Stimulated activated CD4-positive, alpha-beta T cell treated with anti-CD3 and anti-CD28 coated beads, TNF-alpha, amount 100 ng/mL, for 24 hours (primary cell): ENCODE data around the gene SNAP25.
A peak's percentile ranks its signal among the peaks of the same experiment; 100 is the strongest.

ENCODE experiments used
- DNase-seq, 3 experiments: peaks; one replicate each; pipeline ENCODE4 v3.0.0-alpha.2; 2020; ENCODE audit warnings: low read depth in 3 of 3

The SNAP25 gene

DNA sequence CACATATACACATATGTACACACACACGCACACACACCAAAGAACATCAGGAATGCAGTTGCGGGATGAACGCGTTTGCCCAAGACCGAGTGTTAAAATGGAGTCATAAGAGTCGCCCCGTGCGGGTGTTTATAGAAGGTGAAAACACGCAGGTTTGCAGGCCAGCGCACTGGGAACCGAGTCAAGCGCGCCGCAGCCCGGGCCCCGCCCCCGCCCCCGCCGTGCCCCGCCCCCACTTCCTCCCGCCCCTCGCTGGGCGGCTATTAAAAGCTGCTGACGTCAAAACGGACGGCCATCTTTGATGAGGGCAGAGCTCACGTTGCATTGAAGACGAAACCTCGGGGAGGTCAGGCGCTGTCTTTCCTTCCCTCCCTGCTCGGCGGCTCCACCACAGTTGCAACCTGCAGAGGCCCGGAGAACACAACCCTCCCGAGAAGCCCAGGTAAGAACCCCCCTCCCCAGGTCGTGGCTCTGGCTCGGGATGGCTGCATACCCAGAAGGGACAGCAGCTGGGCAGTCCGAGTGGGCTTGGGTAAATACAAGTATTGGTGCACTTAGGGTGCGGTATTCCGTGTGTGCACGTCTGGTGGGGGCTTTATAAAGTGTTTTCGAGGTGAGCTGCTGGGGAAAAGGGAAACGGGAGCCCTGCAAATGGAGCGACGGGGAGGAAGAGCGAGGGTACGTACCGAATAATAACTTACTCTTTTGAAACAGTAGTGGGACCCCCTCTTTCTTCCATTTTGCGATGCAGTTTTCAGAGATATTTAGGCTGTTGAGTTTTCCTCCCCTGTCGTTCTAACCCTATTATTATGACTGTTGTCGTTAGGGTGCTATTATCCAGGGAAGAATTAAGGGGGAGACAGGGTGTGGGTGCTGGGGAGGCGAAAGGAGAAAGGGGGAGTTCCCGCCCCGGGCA is at the start of gene SNAP25:
Gene SNAP25, plus strand, starts transcription at position 295 of the 916 bp plus-strand sequence. CDS start 56,662 bp downstream, outside the sequence.
- peak in 1 of 3 experiments; percentile 33 for DNase-seq

DNA sequence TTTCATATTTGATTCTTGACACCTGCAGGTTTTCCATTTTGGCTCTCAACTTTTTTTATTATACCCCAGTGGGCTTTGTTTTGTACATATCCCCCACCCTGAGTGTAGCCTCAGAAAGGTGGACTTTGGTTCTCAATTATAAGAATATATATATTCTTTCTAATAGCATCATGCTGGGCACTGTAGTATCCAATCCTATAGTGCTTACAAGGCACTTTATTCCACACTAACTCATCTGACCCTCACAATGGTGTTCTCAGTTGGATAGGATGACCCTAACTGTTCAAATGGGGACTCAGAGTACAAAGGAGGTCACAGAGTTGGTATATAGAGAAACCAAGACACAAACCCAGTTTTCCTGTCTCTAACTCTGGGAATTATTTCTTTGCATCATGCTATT is 48.9 kb upstream of the SNAP25 start:
- DNase-seq, result no peak

DNA sequence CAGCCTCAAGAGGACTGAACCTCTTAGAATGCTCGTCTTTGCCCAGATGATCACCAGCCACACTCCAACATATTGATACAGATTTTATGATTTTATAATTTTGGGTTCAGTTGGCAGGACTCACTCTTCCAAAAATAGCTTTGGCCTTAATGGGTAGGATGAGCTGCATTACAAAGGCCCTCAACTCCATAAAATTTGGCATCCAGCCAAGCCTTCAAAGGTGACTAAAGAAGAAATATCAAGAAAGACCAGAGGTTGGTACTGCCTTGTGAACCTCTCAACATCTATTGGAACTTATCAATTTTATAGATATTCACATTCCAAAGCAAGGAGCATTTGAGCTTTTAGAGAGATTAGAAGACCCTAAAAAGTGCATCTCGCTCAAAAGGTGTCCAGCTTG is 48.4 kb upstream of the SNAP25 start:
- no peak for DNase-seq

DNA sequence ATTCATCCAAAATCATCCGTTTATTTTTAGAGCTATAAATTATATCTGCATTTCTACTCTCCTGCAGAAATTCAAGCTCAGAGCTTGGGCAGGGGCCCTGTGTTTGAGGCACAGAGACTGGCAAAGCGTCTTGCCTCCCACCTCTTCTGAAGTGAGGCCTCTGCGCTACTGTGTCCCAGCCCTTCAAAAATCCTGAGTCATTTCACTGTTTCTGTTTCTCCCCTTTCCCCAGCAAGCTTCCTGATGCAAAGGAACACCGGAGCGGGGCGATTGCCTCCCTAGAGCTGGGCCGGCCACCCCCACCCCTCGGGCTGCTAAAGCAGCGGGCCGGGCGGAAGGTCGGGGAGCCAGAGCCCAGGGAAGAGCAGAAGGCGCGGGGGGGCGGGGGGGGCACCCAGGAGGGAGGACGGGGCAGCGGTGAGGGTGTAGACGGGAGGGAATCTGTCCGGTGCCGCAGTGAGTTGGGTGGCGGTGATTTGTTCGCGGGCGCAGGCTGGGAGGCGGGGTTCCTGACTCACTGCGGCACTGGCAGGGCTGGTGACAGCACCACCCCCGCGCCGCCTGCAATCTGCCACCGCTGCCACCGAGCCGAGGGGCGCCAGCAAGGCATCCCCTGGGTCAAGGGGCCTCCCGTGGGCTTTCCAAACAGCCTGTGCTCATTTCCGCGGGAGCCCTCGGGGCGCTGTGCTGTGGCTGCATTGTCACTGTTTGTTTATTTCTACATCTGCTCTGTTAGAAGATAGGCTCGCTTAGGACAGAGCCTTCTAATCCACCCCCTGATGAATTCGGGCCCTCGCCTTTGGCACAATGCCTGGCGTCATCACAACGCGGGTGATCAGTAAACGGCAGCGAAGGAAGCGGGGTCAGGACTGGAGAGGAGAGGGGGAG is 46.5 kb upstream of the SNAP25 start:
- DNase-seq, result peak in 1 of 3 experiments; percentile 17

DNA sequence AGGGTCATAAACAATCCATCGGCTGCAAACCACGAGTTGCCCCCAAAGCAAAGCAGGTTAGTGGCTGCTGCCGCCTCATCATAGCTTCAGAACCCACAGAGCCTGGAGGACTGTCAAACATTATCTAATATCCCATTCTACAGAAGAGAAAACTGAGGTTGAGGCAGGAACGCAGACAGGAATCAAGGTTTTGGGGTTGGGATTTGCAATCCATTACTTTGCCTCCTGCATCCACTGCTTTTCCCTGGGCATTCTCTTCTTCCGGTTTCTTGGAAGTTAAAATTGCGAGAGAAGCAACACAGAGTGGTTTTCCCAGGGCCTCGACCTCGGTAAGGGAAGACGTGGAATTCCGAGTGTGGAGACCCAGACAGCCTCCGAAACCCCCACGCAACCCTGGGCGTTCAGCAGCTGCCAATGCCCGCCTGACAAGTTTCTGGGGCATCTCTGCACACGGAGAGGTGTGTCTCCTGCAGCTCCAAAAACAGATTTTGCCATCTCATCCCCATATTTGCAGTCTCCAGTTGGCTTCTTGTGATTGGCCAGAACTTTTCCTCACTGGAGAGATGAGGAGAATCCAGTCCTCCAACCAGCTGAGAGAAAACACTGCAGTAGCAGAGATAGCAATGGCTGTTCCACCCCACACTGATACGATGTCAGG is 45.5 kb upstream of the SNAP25 start:
- DNase-seq, result no peak

DNA sequence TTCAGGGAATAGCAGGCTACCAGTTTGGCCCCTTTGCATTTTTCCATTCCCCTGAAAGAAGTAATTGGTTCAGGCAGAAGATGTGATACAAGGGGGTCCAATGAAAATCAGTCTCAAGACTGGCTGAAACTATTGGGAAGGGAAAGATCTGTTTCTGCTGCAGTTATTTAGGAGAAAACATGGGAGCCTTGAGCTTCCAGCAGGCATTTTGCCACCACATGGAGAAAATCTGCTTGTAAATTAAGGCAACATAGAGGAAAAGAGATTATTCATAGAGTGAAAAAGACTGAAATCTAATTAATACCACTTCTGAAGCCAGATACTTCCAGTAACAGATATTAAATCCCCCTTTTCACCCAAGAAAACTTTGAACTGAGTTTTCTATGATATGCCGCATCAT is 44.2 kb upstream of the SNAP25 start:
- DNase-seq, result no peak

DNA sequence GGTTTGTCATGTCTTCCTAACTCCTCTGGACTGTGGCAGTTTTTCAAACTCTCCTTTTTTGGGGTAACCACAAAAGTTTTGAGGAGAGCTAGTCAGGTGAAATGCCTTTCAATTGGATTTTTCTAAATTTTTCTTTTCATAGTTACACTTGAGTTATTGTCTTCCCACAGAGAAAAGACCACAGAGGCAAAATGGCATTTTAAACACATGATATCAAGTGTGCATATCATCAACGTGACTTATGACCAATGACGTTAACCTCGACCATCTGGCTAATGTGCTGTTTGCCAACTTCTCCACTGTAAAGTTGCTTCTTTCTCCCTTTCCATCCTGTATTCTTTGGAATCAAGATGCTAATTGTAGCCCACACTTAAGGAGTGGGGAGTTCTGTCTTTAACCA is 41.3 kb upstream of the SNAP25 start:
- DNase-seq, result no peak

DNA sequence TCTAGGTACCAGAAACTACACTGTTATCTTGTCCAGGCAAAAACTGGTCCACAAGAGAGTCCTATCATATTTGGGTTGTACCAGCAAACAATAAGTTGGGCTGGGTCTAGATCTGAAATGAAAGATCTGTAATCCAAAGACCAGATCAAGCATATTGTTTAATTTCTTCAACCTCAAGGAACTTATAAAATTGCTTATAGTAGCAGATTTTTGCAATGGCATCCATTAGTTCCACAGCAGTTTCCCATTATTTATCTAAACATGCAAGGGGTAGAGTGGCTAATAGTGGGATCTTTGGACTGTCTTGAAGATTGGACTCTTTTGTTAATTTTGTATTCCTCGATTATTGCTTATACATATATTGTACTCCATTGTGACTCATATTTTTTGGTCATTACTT is 40.5 kb upstream of the SNAP25 start:
- DNase-seq, result no peak

DNA sequence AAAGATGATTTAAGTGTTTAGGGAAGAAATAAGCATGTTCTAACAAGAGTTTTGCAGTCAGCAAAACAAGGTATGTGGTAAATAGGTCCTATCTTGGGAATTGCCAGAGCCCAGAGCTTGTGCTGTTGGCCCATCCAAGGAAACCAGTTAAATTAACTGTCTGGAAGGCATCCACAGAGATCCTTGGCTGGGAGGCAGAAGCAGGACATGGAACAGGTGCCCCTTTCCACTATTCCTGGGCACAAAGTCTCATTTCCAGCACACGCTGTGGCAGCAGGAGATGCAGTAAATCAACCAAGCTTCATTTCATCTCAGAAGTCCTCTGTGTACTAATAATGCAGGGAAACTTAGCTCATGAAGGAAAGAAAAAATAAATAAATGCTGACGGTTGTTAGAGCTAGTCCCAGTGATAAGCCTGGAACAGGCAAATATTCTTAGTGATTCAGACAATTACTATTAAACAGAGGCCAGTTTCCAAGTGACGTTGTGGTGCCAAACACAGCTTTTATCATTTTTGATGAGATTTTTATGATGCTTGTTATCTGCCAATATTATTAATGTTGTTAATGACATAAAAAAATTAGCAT is 39.8 kb upstream of the SNAP25 start:
- DNase-seq, result no peak

DNA sequence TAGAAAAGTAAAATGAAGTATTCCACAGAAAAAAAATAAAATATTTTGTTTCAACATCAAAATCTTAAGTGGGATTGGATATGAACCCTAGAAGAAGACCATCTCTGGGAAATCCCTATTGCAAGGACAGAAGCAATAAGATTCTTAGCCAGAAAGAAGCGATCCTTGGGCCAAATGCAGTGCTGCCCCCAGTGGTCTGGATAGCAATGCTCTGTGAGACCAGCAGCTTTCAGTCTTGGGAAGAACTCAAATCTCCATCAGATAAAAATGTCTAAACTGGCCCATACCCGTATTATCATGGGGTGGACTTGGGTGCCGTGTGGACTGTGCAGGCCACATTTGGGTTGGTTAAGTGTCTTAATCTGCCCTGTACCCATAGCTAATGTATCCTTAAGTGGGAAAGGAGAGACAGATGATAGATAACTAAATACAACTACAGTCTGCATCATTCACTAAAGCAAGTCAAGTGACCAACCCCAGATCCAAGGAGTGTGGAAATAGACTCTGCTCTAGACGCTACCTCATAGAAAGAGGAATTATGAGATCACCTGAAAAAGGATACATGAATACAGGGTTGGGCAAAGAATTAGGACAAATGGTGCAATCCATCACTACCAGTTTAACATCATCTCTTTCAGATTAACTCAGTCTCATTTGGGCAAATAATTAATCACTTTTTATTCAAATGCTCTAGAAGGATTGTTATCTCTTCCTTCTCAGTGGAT is 38.9 kb upstream of the SNAP25 start:
- no peak for DNase-seq

DNA sequence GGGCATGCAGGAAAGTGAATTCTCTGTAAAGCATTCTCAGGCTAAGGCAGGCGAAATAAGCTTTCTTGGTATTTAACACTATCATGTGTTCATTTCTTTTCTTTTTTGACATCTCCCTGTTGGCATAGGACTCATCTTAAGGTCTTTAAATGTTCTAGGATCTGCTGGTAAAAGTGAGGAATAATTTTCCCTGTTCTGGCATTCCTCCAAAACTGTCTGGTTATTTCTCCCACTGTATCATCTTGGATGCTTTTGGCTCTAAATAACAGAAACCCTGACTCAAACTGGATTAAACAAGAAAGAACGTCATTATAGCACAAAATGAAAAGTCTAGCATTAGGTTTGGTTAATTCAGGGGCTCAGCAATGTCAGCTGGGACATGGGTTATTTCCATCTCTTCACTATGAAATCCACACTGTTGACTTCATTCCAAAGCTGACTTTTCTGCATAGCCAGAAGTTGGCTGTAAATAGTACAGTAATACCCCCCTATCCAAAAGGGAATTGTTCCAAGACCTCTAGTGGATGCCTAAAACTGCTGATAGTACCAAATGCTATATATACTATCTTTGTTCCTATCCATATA is 37.9 kb upstream of the SNAP25 start:
- no peak for DNase-seq

DNA sequence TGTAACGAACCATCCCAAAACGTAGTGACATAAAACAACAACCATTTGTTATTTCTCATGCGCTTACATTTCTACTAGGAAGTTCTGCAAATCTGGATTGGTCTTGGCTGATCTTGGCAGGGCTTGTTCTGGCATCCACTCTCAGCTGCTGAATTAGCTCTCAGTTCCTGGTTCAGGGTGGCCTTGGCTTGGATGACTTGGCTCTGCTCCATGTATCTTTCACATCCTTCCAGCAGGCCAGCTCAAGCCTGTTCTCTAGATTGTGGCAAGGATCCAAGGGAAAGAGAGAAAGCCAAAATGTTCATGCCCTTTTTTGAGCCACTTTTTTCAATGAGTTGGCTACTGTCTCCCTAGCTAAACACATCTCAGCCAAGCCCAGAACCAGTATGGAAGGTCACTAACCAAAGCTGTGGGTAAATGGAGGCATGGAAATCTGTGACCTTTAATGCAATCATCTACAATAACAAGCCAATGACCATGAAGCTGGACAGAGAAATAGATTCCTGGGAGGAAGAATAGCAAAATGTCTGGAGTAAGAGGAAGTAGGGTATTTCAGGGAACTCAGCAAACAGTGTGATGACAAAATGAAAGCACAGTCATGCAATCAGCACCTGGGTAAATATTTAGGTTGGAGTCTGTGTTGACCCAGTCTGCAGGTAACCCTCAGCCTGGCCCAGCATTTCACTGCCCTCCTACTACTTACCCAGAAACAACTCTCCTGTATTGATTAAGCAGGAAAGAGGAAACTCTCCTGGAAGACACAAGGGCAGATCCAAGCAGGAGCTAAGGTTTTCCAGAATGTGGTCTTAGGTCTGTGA is 32.7 kb upstream of the SNAP25 start:
- DNase-seq, result no peak

DNA sequence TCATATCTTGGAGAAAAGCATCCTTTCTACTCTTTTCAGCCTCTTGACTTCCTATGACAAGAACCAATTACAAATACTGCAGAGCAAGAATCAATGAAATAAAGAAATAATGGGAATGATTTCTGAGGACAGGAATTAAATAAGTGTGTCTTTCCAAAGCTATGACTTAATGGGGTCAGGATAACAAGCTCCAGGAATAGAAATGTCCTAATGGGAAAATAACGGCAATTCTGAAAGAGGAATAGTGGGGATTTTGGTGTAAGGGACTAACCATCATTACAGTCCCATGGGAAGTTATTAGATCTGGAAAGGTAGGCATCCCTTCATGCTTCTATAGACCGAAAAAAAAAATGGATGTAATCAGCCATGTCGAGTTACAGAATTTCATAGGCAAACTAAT is 28.2 kb upstream of the SNAP25 start:
- no peak for DNase-seq

DNA sequence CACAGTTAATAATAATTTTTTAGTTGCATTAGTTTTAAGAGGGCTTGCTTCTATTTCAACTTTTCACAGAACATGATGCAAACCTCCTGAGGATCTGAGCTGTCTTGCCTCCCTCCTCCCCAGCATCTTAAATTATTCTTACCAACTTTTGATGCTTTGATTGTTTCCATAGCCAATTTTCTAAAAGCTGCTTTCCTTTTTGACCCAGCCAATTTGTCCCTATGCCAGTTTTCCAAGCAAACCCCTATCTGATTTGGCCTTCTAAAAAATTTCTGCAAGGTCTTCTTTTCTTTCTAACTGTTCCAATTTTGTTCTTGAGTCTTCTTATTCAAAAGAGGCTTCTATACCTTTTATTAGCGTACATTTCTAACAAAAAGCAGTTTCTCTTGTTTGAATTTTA is 26.5 kb upstream of the SNAP25 start:
- DNase-seq, result no peak

DNA sequence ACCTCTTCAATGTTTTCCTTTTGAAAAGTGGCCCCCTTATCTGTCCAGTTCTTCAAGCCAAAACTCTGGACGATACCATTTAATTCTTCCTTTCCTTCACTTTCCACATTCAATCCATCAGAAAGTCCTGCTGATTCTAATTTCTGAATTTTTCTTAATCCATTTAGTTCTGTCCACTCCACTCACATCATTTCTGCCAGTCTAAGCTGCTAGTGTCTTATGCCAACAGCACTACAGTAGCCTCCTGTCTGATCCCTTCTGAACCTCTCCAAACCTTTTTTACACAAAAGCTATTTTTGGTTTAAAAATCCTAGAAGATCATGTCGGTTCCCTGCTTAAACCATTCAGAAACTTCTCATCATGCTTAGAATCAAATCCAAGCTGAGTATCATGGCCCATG is 24.5 kb upstream of the SNAP25 start:
- no peak for DNase-seq

DNA sequence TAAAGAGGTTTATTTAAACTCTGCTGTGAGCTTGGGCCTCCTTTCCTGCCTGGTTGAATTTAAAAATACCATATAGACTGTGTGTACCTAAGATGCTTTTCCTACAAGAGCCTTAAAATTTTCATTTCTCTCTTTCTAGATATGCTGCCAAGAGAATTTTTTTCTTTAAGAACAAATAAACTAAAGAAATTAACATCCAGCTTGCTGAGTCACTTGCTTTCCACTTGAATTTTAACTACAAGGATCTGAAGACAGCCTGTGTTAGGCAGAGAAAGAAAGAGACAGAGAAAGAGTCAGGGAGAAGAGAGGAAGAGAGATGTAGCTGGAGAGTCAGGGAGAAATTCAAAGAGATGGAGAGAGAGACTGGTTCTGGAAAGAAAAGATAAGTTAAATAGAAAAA is 18.3 kb upstream of the SNAP25 start:
- DNase-seq, result no peak

DNA sequence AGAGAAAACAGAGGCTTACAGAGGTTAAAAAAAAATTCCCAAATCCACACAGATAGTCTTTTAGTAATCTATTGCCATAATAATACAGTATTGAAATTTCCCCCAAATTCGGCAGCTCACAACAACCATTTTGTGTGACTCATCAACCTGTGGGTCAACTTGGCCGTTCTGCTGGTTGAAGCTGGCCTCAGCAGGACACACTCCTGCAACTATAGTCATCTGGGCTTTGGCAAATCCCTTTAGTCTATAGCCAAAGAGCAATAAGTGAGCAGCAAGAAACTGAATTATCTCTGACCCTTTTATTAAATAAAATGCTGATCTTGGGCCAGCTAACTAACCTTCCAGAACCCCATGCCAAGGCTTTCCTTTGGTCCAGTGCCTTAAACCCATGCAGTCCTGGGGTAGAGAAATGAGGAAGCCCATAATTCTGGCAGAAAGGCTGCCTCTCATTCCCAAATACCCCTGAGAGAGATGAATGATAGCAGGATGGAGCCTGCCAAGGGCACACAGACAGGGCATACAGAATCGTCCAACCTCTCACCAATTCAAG is 17.2 kb upstream of the SNAP25 start:
- DNase-seq, result no peak

DNA sequence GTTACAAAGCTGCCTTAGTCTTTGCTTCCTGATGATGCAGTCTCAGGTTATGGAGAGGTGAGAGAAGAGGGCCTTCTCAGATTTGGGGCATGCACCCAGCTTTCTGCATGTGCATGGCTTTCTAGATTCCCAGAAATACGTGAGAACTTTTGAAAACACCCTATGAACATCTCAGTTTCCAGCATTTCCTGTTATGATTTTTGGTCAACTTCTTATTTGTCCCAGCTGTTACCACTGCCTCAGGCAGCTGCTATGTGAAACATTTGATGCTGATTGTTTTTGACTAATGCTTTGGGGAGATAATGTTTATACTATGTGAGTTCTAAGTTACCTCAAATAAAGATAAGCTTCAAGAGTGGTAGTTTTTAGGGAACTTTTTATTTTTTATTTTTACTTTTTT is 9.5 kb upstream of the SNAP25 start:
- no peak for DNase-seq

DNA sequence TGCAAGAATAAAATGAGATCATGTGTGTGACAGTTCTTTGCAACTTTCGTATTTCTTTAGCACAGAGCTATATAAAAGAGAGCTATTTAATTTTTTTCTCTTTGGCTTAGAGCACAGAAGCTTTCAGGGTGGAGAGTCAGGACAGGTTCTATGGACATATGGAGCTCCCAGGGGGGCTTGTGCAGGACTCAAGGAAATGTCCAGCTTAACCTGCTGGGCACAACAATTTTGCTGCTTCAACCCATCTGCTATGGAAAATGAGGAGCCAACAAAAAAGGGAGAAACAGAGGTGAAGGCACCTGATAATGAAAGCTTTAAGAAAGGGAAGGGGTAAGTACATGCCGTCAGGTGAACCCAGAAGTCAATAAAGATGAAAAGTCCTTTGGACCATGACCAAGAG is 5.1 kb upstream of the SNAP25 start:
- no peak for DNase-seq
